ENCODE data around the gene TPK1.

The TPK1 gene

GRCh38 chr7:144410441-144410840 is 425.4 kb downstream of the TPK1 start:
- DNase-seq (ENCODE audit: low read depth in 2 of 2) = no peak

DNA sequence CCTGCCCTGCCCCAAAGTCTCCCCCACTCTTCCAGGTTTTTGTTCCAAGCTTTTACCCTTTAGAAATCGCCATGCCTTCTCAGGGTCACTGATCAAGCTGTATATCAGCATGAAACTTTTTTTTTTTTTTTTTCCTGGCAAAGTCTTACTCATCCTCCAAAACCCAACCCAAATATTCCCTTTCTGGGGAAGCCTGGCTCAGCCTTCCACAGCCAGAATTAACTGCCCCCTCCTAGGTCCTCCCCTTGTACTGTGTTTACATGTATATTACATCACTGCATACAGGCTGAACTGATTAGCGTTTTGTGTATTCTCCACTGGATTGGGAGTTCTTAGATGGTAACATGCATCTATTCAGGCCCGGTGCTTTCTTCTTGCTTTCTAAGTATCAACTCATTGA is 427.7 kb downstream of the TPK1 start:
- no peak for DNase-seq (ENCODE audit: low read depth in 2 of 2)

DNA sequence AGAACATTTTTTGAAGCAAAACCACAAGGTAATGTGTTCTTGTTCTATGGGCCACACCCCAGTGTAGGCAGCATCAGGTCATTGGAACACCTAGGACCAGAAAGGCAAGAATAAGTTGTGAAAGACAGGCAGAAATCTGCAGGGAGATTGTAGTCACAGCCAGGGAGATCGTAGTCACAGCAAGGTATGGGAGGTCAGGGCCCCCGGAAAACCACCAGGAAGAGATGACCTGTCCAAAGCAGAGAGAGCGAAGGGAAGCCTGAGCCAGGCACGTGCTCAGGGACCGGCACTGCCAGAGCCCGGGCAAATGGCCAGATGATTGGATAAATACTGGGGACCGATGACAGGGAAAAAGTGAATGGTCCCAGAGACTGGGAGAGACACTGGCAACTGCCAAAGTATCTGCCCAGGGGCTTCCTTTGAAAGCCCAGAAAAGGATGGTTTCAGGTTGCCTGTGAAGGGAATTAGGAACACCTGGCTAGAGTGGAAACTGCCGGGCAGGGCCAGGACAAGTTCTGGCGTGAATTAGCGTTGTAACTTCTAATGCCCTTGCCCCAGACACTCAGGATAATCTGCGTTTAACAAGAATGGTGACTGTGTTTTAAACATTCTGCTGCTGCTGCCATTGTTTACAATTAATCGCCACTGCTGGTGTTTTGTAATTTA is 428.5 kb downstream of the TPK1 start:
- no peak for DNase-seq (ENCODE audit: low read depth in 2 of 2)

GRCh38 chr7:144404946-144405345 is 430.9 kb downstream of the TPK1 start:
- no peak for DNase-seq (ENCODE audit: low read depth in 2 of 2)

DNA sequence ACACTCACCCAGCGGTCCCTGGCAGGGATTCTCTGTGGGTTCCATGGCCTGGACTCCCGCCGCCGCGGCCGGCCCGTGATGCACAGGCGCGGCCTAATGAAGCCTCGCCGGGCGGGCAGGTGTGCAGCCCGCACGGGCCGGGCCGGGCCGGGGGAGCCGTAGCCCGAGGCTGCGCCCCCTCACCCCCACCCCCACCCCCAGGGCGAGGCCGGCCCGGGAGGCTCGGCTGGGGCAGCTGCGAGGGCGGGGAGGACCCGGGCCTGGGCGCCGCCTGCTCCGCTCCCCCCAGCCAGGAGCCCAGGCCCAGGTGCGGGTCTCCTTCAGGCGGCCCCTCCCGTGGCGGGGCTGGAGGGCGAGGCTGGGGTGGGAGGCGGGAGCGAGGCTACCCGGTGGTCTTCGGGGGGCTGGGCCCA is 432.2 kb downstream of the TPK1 start, which contains the start of gene NOBOX:
Gene NOBOX, minus strand, starts transcription at position 45 of the 413 bp plus-strand sequence.
- no peak for DNase-seq (ENCODE audit: low read depth in 2 of 2)

- no peak for DNase-seq (ENCODE audit: low read depth in 2 of 2)
Measured at GRCh38 chr7:144403102-144403501, 432.8 kb downstream of the TPK1 start.
